ENCODE data around the gene DDX39A. TPM values are rescaled to one million over a fixed set of nuclear protein-coding genes. Genes with fewer than 3 reads are reported as not detected.
"Not testable (repeated sequence)": the region's sequence is repeated elsewhere in the genome, so short reads cannot be mapped to it uniquely, and the experiment has no call there.

Gene DDX39A
- total RNA-seq, 1 donor = 60.6 TPM

DNA sequence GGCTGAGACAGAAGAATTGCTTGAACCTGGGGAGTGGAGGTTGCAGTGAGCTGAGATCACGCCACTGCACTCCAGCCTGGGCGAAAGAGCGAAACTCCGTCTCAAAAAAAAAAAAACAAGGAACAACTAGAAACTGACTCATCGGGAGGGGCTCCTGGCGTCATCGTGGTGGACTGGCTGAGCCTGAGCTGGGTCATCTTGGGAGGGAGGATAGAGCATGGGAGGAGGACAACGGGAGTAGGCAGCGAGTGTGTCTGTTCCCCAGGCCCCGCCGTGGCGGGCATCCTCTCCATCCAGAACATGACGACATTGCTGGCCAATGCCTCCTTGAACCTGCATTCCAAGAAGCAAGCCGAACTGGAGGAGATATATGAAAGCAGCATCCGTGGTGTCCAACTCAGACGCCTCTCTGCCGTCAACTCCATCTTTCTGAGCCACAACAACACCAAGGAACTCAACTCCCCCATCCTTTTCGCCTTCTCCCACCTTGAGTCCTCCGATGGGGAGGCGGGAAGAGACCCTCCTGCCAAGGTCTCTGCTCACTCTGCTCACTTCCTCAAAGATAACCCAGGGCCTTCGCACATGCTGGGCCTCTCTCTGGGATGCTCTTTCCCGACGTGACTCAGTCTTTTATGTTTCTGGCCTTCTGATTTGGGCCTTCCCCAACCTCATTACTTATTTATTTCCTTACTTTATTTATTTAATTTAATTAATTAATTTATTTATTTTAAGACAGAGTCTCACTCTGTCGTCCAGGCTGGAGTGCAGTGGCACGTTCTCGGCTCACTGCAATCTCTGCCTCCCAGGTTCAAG, 16.6 kb downstream of the DDX39A start:
- TF ChIP-seq, protein P1, sequence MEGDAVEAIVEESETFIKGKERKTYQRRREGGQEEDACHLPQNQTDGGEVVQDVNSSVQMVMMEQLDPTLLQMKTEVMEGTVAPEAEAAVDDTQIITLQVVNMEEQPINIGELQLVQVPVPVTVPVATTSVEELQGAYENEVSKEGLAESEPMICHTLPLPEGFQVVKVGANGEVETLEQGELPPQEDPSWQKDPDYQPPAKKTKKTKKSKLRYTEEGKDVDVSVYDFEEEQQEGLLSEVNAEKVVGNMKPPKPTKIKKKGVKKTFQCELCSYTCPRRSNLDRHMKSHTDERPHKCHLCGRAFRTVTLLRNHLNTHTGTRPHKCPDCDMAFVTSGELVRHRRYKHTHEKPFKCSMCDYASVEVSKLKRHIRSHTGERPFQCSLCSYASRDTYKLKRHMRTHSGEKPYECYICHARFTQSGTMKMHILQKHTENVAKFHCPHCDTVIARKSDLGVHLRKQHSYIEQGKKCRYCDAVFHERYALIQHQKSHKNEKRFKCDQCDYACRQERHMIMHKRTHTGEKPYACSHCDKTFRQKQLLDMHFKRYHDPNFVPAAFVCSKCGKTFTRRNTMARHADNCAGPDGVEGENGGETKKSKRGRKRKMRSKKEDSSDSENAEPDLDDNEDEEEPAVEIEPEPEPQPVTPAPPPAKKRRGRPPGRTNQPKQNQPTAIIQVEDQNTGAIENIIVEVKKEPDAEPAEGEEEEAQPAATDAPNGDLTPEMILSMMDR (IDR thresholded peaks at IDR 0.05; ENCODE audit: insufficient read depth, low read length) = no peak
- H3K4me3 ChIP-seq (ENCODE audit: low read depth, low read length) = no peak overlapping the region
- DNase-seq (ENCODE audit: low read depth) = peak; percentile 90

DNA sequence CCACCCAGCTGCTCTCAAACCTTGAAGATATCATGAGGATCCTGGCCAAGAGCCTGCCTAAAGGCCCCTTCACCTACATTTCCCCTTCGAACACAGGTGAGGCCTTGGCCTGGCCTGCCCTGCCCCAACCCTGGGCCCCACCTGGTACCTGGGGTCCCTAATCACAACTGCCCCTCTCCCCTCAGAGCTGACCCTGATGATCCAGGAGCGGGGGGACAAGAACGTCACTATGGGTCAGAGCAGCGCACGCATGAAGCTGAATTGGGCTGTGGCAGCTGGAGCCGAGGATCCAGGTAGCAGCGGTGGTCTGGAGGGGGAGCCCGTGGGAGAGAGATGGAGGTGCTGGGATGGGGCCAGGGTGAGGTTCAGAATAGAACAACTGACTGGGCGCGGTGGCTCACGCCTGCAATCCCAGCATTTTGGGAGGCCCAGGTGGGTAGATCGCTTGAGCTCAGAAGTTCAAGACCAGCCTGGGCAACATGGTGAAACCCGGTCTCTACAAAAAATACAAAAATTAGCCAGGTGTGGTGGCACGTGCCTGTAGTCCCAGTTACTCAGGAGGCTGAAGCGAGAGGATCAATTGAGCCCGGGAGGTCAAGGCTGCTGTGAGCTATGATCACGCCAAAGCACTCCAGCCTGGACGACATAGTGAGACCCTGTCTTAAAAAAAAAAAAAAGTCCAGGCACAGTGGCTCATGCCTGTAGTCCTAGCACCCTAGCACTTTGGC, 17.5 kb downstream of the DDX39A start:
- DNase-seq (ENCODE audit: low read depth) = no peak
- no peak overlapping the region for H3K4me3 ChIP-seq (ENCODE audit: low read depth, low read length)
- TF ChIP-seq, protein P1 (IDR thresholded peaks at IDR 0.05; ENCODE audit: insufficient read depth, low read length) = no peak

DNA sequence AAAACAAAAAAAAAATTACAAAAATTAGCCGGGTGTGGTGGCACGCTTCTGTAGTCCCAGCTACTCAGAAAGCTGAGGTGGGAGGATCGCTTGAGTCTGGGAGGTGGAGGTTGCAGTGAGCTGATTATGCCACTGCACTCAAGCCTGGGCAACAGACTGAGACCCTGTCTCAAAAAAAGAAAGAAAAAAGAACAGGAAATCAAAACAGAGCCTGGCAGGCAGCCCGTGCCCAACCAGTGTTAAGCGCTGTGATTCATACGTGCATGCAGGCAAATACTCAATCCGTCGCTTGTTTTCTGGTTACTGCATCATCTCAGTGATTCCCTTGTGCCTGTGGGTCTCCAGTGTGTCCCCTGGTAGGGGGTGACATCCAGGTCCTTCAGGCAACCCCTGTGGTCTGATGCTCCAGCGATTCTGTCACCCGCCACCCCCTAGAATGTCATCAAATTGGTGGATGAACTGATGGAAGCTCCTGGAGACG, 18.1 kb downstream of the DDX39A start:
- no peak for DNase-seq (ENCODE audit: low read depth)

GRCh38 chr19:14397168-14397567, 22.0 kb downstream of the DDX39A start:
- DNase-seq (ENCODE audit: low read depth); H3K4me3 ChIP-seq (ENCODE audit: low read depth, low read length): not testable (repeated sequence)

More for the DNA sequence above, 18.1 kb downstream of the DDX39A start:
- TF ChIP-seq, protein P1 (IDR thresholded peaks at IDR 0.05; ENCODE audit: insufficient read depth, low read length) = no peak
- H3K4me3 ChIP-seq (ENCODE audit: low read depth, low read length) = no peak overlapping the region

- not testable (repeated sequence) for H3K4me3 ChIP-seq (ENCODE audit: low read depth, low read length); DNase-seq (ENCODE audit: low read depth)
Measured at GRCh38 chr19:14396730-14397129, 22.4 kb downstream of the DDX39A start.

DNA sequence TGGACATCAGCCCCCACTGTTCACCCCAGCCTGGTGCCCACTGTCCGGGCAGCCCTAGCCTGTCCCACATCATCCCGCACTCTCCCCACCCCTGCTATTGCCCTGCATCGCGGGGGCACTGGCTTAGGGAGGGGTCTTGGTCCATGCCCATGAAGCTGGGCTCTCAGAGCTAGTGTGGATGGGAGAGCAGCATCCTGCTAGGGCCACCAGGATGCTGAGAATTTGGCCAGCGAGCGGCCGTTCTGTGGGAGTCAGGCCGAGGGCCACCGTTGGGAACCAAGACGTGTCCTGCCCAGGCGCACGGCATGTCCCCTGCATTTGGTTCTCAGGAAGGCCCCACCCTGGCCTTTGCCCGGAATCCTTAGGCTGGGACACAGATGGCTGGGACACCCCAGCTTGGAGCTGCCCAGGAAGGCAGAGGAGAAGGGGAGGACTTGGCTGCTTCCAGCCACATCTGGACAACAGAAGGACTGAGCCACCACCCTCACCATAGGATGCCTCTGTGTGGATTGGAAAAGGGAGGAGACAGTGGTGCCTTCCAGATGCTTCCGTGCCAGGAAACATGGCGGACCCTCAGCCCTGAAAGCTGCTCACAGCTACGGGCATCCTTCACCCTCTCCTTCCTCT, 23.3 kb downstream of the DDX39A start:
- TF ChIP-seq, protein P1 (IDR thresholded peaks at IDR 0.05; ENCODE audit: insufficient read depth, low read length) = no peak

DNA sequence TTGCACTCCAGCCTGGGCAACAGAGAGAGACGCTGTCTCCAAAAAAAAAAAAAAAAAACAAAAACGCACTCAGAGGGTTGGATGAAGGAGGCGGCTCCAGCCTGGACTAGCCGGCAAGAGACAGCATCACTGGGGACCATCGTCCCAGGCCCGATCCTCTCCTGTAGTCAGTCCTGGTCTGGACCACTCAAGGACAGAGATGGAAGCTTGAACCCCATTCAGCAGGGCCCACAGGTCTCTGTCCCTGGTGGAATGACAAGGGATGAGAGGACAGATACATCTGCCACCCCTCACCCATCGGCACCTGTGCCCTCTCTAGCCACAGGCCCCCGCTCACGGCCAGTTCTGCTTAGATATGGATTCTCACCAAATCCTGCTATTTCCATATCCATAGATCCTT, 23.9 kb downstream of the DDX39A start:
- H3K4me3 ChIP-seq (ENCODE audit: low read depth, low read length) = no peak overlapping the region
- no peak for DNase-seq (ENCODE audit: low read depth)
- TF ChIP-seq, protein P1 (IDR thresholded peaks at IDR 0.05; ENCODE audit: insufficient read depth, low read length) = no peak

More for the DNA sequence above, 23.3 kb downstream of the DDX39A start:
- H3K4me3 ChIP-seq (ENCODE audit: low read depth, low read length) = no peak overlapping the region
- DNase-seq (ENCODE audit: low read depth) = no peak

Data from fibroblast of the aortic adventitia (primary cell).